LNCAP (cell line): ENCODE measurements around the gene IGSF21.

ENCODE experiments used
- CTCF ChIP-seq: fragments of 450-650 bp; IDR thresholded peaks from 2 replicates; pipeline ENCODE4 v1.5.1; 2017; ENCODE audit warnings: mild to moderate bottlenecking

Gene IGSF21

GRCh38 chr1:18107369-18108298 is at the start of gene IGSF21:
Gene IGSF21 (plus strand): TSS chr1:18107798. CDS start chr1:18108129, 331 bp downstream.
- TF ChIP-seq CTCF, result no peak

GRCh38 chr1:18058206-18058921 is 49.2 kb upstream of the IGSF21 start:
- TF ChIP-seq CTCF, result no peak

- TF ChIP-seq CTCF, result no peak
These were observed 48.5 kb upstream of the IGSF21 start for GRCh38 chr1:18058981-18059605.

- TF ChIP-seq CTCF, result no peak
These were observed 47.2 kb upstream of the IGSF21 start for GRCh38 chr1:18060366-18060765.

GRCh38 chr1:18062185-18062584 is 45.4 kb upstream of the IGSF21 start:
- TF ChIP-seq CTCF, result no peak

GRCh38 chr1:18064534-18064933 is 43.1 kb upstream of the IGSF21 start:
- no peak for TF ChIP-seq CTCF

- no peak for TF ChIP-seq CTCF
These were observed 41.0 kb upstream of the IGSF21 start for GRCh38 chr1:18066576-18066975.
